ENCODE results near the gene PTPRG.

PTPRG gene

GRCh38 chr3:62238003-62238402 lies 676.6 kb downstream of the PTPRG start:
- no peak for DNase-seq (ENCODE audit: low read depth)
- in situ Hi-C loops (cut with HindIII; ENCODE audit: low sequenced_read_pairs) = no loop called here
- no peak for TF ChIP-seq CTCF (IDR thresholded peaks at IDR 0.05; ENCODE audit: low read depth, low read length, missing control alignments)
- no peak overlapping the region for H3K4me3 ChIP-seq (ENCODE audit: low read depth, low read length)

GRCh38 chr3:62238431-62238830 lies 677.1 kb downstream of the PTPRG start:
- TF ChIP-seq CTCF (IDR thresholded peaks at IDR 0.05; ENCODE audit: low read depth, low read length, missing control alignments) = no peak

DNA sequence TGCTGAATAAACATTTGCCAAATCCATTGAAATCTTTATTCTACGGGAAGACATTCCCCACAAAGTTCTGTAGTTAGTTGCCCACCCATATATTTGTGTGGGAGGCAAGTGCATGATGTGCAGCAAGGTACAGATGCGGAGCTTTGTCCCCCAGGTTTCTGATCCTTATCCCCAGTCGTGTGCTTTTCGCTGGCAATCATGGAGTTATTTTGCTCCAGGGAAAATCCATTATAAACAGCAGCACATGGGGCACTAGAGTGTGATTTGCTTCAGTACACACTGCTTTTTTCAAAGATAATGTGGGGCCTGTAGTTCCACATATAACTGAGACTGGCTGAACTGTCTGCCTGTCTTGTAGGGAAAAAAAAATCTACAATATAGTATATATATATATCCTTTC lies 679.9 kb downstream of the PTPRG start:
- TF ChIP-seq CTCF (IDR thresholded peaks at IDR 0.05; ENCODE audit: low read depth, low read length, missing control alignments) = no peak
- DNase-seq (ENCODE audit: low read depth) = no peak
- H3K4me3 ChIP-seq (ENCODE audit: low read depth, low read length) = no peak overlapping the region
- in situ Hi-C loops (cut with HindIII; ENCODE audit: low sequenced_read_pairs) = no loop called here

More at GRCh38 chr3:62238431-62238830, 677.1 kb downstream of the PTPRG start:
- in situ Hi-C loops (cut with HindIII; ENCODE audit: low sequenced_read_pairs) = no loop called here
- no peak for DNase-seq (ENCODE audit: low read depth)
- no peak overlapping the region for H3K4me3 ChIP-seq (ENCODE audit: low read depth, low read length)

DNA sequence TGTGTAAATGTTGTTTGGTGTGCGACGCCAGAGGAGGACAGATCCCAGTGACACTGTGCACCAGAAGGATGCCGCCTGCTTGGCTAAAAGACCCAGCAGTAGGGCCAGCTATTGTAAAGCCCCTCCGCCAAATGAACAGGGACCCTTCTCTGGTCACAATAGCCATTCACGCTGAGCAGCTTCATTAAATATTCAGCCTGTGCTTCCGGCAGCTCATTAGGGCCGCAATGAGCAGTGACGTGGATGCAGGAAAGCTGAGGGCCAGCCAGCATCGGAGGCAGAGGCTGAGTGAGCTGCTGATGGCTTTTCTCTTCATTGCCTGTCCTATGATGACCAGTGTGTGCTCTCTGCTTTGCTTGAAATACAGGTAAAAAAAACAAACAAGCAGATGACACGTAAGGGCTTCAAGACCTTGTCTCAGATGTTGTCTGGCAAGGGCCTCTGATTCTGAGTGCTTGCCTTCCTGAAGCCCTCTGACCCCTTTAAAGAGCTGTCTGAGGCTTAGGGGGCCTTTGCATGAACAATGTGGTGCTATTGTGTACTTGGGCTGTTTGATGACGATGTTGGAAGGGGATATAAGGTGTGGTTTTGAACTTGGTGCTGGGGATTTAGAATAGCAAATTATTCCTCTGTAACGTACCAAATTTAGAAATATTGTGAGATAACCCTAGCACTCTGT lies 681.6 kb downstream of the PTPRG start:
- TF ChIP-seq CTCF (IDR thresholded peaks at IDR 0.05; ENCODE audit: low read depth, low read length, missing control alignments) = no peak
- in situ Hi-C loops (cut with HindIII; ENCODE audit: low sequenced_read_pairs) = no loop called here
- no peak overlapping the region for H3K4me3 ChIP-seq (ENCODE audit: low read depth, low read length)
- no peak for DNase-seq (ENCODE audit: low read depth)

DNA sequence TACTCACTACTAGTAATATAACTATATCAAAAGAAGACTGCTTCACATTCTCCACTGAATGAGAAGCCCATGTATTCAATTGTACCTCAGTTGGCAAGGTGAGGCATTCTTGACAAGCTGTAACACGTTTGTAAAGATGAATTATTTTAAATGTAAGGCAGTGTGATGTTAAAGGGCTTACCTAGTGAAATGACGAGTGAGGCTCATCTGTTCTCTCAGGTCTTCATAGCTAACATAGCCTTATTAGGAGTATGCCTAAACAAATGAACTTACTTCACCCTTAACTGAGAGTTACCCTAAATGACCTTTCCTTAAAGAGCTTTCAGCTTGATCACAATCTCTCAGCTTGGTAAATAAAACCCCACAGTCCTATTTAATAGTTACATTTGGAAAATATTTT lies 684.7 kb downstream of the PTPRG start:
- no peak for DNase-seq (ENCODE audit: low read depth)
- TF ChIP-seq CTCF (IDR thresholded peaks at IDR 0.05; ENCODE audit: low read depth, low read length, missing control alignments) = no peak
- in situ Hi-C loops (cut with HindIII; ENCODE audit: low sequenced_read_pairs) = no loop called here
- H3K4me3 ChIP-seq (ENCODE audit: low read depth, low read length) = no peak overlapping the region

DNA sequence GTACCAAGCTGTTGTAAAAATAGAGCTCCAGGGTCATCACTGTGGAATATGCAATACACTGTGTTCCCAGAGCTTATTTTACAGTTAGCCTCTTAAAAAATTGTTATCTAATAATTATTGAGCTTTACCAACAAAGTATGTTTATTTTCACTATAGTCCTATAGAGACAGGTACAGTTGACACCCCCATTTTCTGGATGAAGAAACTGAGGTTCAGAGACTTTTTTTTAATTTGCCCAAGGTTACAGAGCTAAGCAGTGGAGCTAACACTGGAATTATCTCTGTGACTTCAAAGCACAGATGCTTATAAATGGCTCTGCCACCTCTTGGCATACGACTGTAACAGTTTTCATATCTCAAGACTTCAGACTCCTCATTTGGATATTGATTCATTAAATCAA lies 685.6 kb downstream of the PTPRG start:
- in situ Hi-C loops (cut with HindIII; ENCODE audit: low sequenced_read_pairs) = no loop called here
- no peak overlapping the region for H3K4me3 ChIP-seq (ENCODE audit: low read depth, low read length)
- DNase-seq (ENCODE audit: low read depth) = no peak
- no peak for TF ChIP-seq CTCF (IDR thresholded peaks at IDR 0.05; ENCODE audit: low read depth, low read length, missing control alignments)

Data from astrocyte of the cerebellum (primary cell).